B cell (primary cell): ENCODE results near the gene PPP5C. TPM values are rescaled to one million over a fixed set of nuclear protein-coding genes. Genes with fewer than 3 reads are reported as not detected.

Experiments
- ATAC-seq: fragments of 200-7000 bp; cut with Tn5 transposase; one replicate; pipeline ENCODE4 v1.10.0; 2021; ENCODE audit warnings: low read depth, mild to moderate bottlenecking, moderate number of reproducible peaks, moderate library complexity
- CTCF ChIA-PET: fragments of 350-600 bp; sonication (Branson Sonifier 250); formaldehyde crosslinking; loops from one replicate; lab custom pipeline; 2021; ENCODE audit warnings: antibody characterized with exemption, inconsistent platforms; lab: Charles Lee
- POLR2A ChIA-PET: fragments of 350-600 bp; sonication (Branson Sonifier 250); formaldehyde crosslinking; loops from one replicate; lab custom pipeline; 2021; ENCODE audit warnings: antibody characterized with exemption; lab: Charles Lee
- DNase-seq: peaks from one replicate; pipeline ENCODE4 v3.0.0; 2013
- H2AFZ ChIP-seq: 2 replicates; pipeline ENCODE4 v1.6.1; 2012; ENCODE audit warnings: mild to moderate bottlenecking, low read depth, low read length; ENCODE audit not compliant: insufficient read depth, poor library complexity, severe bottlenecking
- H3K27ac ChIP-seq, 2 donors: 1 replicate in 1 of 2; 2 replicates in 1 of 2; pipeline ENCODE4 v1.5.1; 2012 to 2013; ENCODE audit warnings: low read length in 2 of 2, mild to moderate bottlenecking in 2 of 2, moderate library complexity in 1 of 2
- H3K27me3 ChIP-seq, 4 experiments: fragments of 200-600 bp in 1 of 4; sonication (generic) in 1 of 4; replicated peaks in 1 of 4; 1 replicate in 2 of 4; 2 replicates in 2 of 4; pipeline versions ENCODE4 v1.6.1 to v1.7.0; 2013 to 2016; ENCODE audit warnings: low read length in 3 of 4, mild to moderate bottlenecking in 2 of 4, mixed read lengths in 1 of 4, moderate library complexity in 1 of 4; ENCODE audit not compliant: insufficient read depth in 4 of 4, control insufficient read depth in 3 of 4; ENCODE audit errors: control extremely low read depth in 1 of 4
- H3K36me3 ChIP-seq, 2 experiments: replicated peaks in 1 of 2; 1 replicate in 1 of 2; 2 replicates in 1 of 2; pipeline versions ENCODE4 v1.6.1 to v1.7.1; 2013; ENCODE audit warnings: low read length in 1 of 2; ENCODE audit not compliant: insufficient read depth in 2 of 2, control insufficient read depth in 1 of 2; ENCODE audit errors: control extremely low read depth in 1 of 2, extremely low read depth in 1 of 2
- H3K4me1 ChIP-seq, 2 donors: fragments of 200-600 bp in 1 of 2; sonication (generic) in 1 of 2; 1 replicate in 1 of 2; 2 replicates in 1 of 2; pipeline versions ENCODE4 v1.5.1 to v1.6.1; 2013 to 2017; ENCODE audit warnings: low read length in 2 of 2; ENCODE audit not compliant: control insufficient read depth in 2 of 2, insufficient read depth in 2 of 2
- H3K4me2 ChIP-seq: replicated peaks from 2 replicates; pipeline ENCODE3; 2012; ENCODE audit warnings: mild to moderate bottlenecking, low read depth, low read length; ENCODE audit not compliant: poor library complexity, severe bottlenecking
- H3K4me3 ChIP-seq, 5 experiments: fragments of 200-600 bp in 1 of 5; sonication (generic) in 1 of 5; 1 replicate in 3 of 5; 2 replicates in 2 of 5; pipeline versions ENCODE4 v1.5.1 to v1.7.0; 2011 to 2016; ENCODE audit warnings: low read length in 4 of 5, mild to moderate bottlenecking in 4 of 5, low read depth in 2 of 5, control low read depth in 1 of 5, moderate library complexity in 1 of 5; ENCODE audit not compliant: insufficient read depth in 1 of 5; ENCODE audit errors: control extremely low read depth in 1 of 5, extremely low read depth in 1 of 5
- H3K79me2 ChIP-seq: fragments of 200-600 bp; sonication (generic); one replicate; pipeline ENCODE4 v1.6.0; 2016; ENCODE audit warnings: low read length; ENCODE audit not compliant: control insufficient read depth, insufficient read depth
- H3K9ac ChIP-seq: fragments of 200-600 bp; sonication (generic); 2 replicates; pipeline ENCODE4 v1.6.1; 2017; ENCODE audit warnings: mild to moderate bottlenecking, low read length, moderate library complexity
- H3K9me3 ChIP-seq, 3 donors: one replicate each; pipeline versions ENCODE4 v1.6.1 to v1.7.1; 2013; ENCODE audit warnings: low read length in 2 of 3; ENCODE audit not compliant: control insufficient read depth in 2 of 3, insufficient read depth in 1 of 3; ENCODE audit errors: control extremely low read depth in 1 of 3
- H4K20me1 ChIP-seq: 2 replicates; pipeline ENCODE4 v1.6.0; 2012; ENCODE audit warnings: mild to moderate bottlenecking, low read length; ENCODE audit not compliant: insufficient read depth, control insufficient read depth, poor library complexity, severe bottlenecking
- H3K27ac Mint-ChIP-seq: one replicate; pipeline ENCODE4 v1.8.0; 2021; ENCODE audit warnings: mixed read lengths
- H3K27me3 Mint-ChIP-seq: one replicate; pipeline ENCODE4 v1.8.0; 2021; ENCODE audit warnings: mixed read lengths
- H3K4me1 Mint-ChIP-seq: one replicate; pipeline ENCODE4 v1.8.0; 2021; ENCODE audit warnings: mixed read lengths
- H3K4me3 Mint-ChIP-seq: one replicate; pipeline ENCODE4 v1.8.0; 2021; ENCODE audit warnings: mixed read lengths
- H3K9me3 Mint-ChIP-seq: one replicate; pipeline ENCODE4 v1.8.0; 2022; ENCODE audit warnings: mixed read lengths; ENCODE audit not compliant: insufficient read depth
- EZH2 ChIP-seq: IDR thresholded peaks from 2 replicates; pipeline ENCODE4 v1.6.1; 2012; ENCODE audit warnings: borderline replicate concordance, low read depth, mild to moderate bottlenecking, moderate library complexity, low read length; ENCODE audit not compliant: insufficient read depth, poor library complexity, severe bottlenecking
- WGBS: methylation state at CpG from one replicate; pipeline ENCODE4 v1.1.5; 2013; ENCODE audit warnings: missing lambda C conversion rate; ENCODE audit not compliant: insufficient coverage; 5-methylcytosine and 5-hydroxymethylcytosine counted together
- intact Hi-C: fragments of 100-400 bp; cut with micrococcal nuclease; formaldehyde crosslinking; loops from one replicate; pipeline ENCODE4 v1.10.0; 2022
- polyA plus RNA-seq: library from polyadenylated mRNA; depleted of rRNA; stranded (reverse); fragments of >200 nt; gene quantifications from 2 replicates; pipeline ENCODE4 v1.2.3, GENCODE V29; 2012
- total RNA-seq, 2 donors: library from RNA; stranded (reverse); fragments of 120-200 nt in 1 of 2; gene quantifications; 1 replicate in 1 of 2; 2 replicates in 1 of 2; pipeline versions ENCODE4 v1.2.3 to v1.2.4, GENCODE V29; 2013 to 2022
- TF ChIP-seq, protein P1 (sequence below): fragments of 200-600 bp; IDR thresholded peaks from one replicate; pipeline ENCODE4 v1.8.0; 2022; ENCODE audit warnings: antibody characterized with exemption, mild to moderate bottlenecking

PPP5C gene
- total and polyA plus RNA-seq, 2 donors (not counting 1 experiment from before 2014, with no cell fraction given), result 51.2 to 70.5 TPM

DNA sequence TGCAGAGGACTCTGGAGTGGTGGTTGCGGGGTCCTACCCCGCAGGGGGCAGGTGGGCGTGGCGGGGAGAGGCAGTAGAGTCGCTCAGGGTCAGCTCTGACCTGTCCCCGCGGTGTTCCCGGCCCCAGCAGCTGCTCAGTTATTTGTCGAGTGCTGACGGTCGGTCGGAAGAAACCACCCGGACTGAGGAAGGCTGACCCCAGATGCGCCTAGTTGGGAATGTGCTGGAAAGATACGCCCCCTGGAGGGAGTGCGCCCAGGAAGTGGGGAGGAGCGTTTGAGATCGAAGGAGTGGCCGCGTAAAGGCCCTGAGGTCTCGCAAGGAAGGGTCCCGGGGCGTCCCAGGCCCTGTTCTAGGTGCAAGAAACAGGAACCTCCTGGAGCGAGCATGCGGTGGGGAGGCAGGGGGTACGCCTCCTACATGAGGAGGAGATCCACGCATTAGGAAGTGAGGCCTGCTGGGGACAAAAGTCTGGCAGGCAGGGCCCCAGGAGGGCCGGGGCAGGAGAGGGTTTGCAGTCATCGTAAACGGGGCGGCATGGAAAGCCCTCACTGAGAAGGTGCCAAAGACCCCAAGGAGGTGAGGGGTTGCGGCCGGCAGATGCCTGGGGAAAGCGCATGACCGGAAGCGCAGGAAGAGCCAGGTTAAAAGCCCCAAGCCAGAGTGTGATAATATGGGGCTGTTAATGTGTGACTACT lies 57.3 kb downstream of the PPP5C start:
- peak overlapping the region in 2 of 5 experiments; percentile 23 to 24 for H3K4me3 ChIP-seq
- peaks cover 62% of the 10 kb centered on the region for H3K27me3 Mint-ChIP-seq
- no peak overlapping the region for H3K27ac ChIP-seq
- H3K36me3 ChIP-seq, result no peaks in the 10 kb centered on the region
- peaks cover 16% of the 10 kb centered on the region for H3K4me1 Mint-ChIP-seq
- peak overlapping the region; percentile 60 for H2AFZ ChIP-seq
- DNase-seq (peak; percentile 35), ATAC-seq (no peak)
- no peak overlapping the region for H3K27ac Mint-ChIP-seq
- TF ChIP-seq, protein P1, sequence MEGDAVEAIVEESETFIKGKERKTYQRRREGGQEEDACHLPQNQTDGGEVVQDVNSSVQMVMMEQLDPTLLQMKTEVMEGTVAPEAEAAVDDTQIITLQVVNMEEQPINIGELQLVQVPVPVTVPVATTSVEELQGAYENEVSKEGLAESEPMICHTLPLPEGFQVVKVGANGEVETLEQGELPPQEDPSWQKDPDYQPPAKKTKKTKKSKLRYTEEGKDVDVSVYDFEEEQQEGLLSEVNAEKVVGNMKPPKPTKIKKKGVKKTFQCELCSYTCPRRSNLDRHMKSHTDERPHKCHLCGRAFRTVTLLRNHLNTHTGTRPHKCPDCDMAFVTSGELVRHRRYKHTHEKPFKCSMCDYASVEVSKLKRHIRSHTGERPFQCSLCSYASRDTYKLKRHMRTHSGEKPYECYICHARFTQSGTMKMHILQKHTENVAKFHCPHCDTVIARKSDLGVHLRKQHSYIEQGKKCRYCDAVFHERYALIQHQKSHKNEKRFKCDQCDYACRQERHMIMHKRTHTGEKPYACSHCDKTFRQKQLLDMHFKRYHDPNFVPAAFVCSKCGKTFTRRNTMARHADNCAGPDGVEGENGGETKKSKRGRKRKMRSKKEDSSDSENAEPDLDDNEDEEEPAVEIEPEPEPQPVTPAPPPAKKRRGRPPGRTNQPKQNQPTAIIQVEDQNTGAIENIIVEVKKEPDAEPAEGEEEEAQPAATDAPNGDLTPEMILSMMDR, result no peak
- no peak for TF ChIP-seq EZH2
- H3K27me3 ChIP-seq, result peaks cover 0 to 77% (median 19%) of the 10 kb centered on the region in 4 experiments
- no peaks in the 10 kb centered on the region for H3K79me2 ChIP-seq
- H3K4me1 ChIP-seq, result peaks cover 16 to 18% of the 10 kb centered on the region in 2 donors
- H4K20me1 ChIP-seq, result no peaks in the 10 kb centered on the region
- peak overlapping the region; percentile 23 for H3K9ac ChIP-seq
- H3K9me3 Mint-ChIP-seq, result no peaks in the 10 kb centered on the region
- peaks cover 0 to 13% (median 0%) of the 10 kb centered on the region in 3 donors for H3K9me3 ChIP-seq
- CTCF ChIA-PET, result interaction anchor here (0.6 to 2.7 kb wide), 3 partner anchors 27 to 83 kb away, joined by 3 to 11 read pairs (median 3); no protein-coding TSS in a partner anchor
- WGBS, result 4% methylated on average over 36 of the region's 36 CpGs
- POLR2A ChIA-PET, result no interaction called here
- H3K4me3 Mint-ChIP-seq, result peak overlapping the region; percentile 55
- H3K4me2 ChIP-seq, result peak overlapping the region; percentile 69
- intact Hi-C loops, result no loop called here
